ENCODE data around the gene SGIP1. TPM values are rescaled to one million over a fixed set of nuclear protein-coding genes. Genes with fewer than 3 reads are reported as not detected.
A peak's percentile ranks its signal among the peaks of the same experiment; 100 is the strongest.

SGIP1 gene
- polyA plus RNA-seq, 1 of the 3 experiments (the other 2 are of a cell fraction): 15.5 TPM

GRCh38 chr1:66745451-66745850 is 211.5 kb downstream of the SGIP1 start:
- Histone ChIP-seq H3K9me2 (no peaks in the 10 kb centered on the region), H3K9me3 (no peaks in the 10 kb centered on the region), H3K79me2 (ENCODE audit: insufficient read depth) (no peaks in the 10 kb centered on the region), H3K4me2 (no peak overlapping the region), H3K9ac (no peak overlapping the region), H2AFZ (ENCODE audit: low read depth) (no peak overlapping the region), H3K4me1 (ENCODE audit: control insufficient read depth in 1 of 2, insufficient read depth in 2 of 2, low read depth in 1 of 2, low read length in 1 of 2) (no peaks in the 10 kb centered on the region; a peak in 2 of 4 replicates), H3K36me3 (replicated peaks in 1 of 2; ENCODE audit: control insufficient read depth in 1 of 2, insufficient read depth in 2 of 2, low read length in 1 of 2) (peaks cover 4 to 40% of the 10 kb centered on the region in 2 experiments), H4K20me1 (ENCODE audit: insufficient read depth) (no peaks in the 10 kb centered on the region), H3K27me3 (ENCODE audit: insufficient read depth) (no peaks in the 10 kb centered on the region), H3K4me3 (ENCODE audit: low read depth in 2 of 2, low read length in 1 of 2) (no peak overlapping the region), H3K27ac (ENCODE audit: low read depth in 2 of 2, low read length in 1 of 2) (no peak overlapping the region), H3F3A (replicated peaks; ENCODE audit: insufficient read depth) (no peaks in the 10 kb centered on the region)
- POLR2A ChIA-PET: no interaction called here
- WGBS (ENCODE audit: low lambda C conversion rate): 78% methylated on average over 2 of the region's 2 CpGs
- DNase-seq: no peak
- CTCF ChIA-PET: interaction anchor here (0.6 to 1.4 kb wide), 2 partner anchors 13 to 20 kb away, joined by 4 read pairs; no protein-coding TSS in a partner anchor
- TF ChIP-seq ELF1 (IDR thresholded peaks at IDR 0.05) (no peak), SIN3A (IDR thresholded peaks at IDR 0.05; ENCODE audit: borderline replicate concordance, low read depth, low read length) (no peak), FOXM1 (IDR thresholded peaks at IDR 0.05; ENCODE audit: low read depth) (no peak), ZBTB33 (IDR thresholded peaks at IDR 0.05; ENCODE audit: borderline replicate concordance, low read depth) (no peak)

- Histone ChIP-seq H3F3A (replicated peaks; ENCODE audit: insufficient read depth) (no peaks in the 10 kb centered on the region), H4K20me1 (ENCODE audit: insufficient read depth) (no peaks in the 10 kb centered on the region), H3K4me2 (no peak overlapping the region), H3K9me2 (no peaks in the 10 kb centered on the region), H3K9me3 (no peaks in the 10 kb centered on the region), H3K4me3 (ENCODE audit: low read depth in 2 of 2, low read length in 1 of 2) (no peak overlapping the region), H3K79me2 (ENCODE audit: insufficient read depth) (no peaks in the 10 kb centered on the region), H3K36me3 (replicated peaks in 1 of 2; ENCODE audit: control insufficient read depth in 1 of 2, insufficient read depth in 2 of 2, low read length in 1 of 2) (peaks cover 4 to 26% of the 10 kb centered on the region in 2 experiments), H3K27me3 (ENCODE audit: insufficient read depth) (no peaks in the 10 kb centered on the region), H2AFZ (ENCODE audit: low read depth) (0 out of 2 replicates have a peak overlapping the region, but pooled peaks have one; percentile 11), H3K9ac (no peak overlapping the region), H3K27ac (ENCODE audit: low read depth in 2 of 2, low read length in 1 of 2) (no peak overlapping the region), H3K4me1 (ENCODE audit: control insufficient read depth in 1 of 2, insufficient read depth in 2 of 2, low read depth in 1 of 2, low read length in 1 of 2) (no peaks in the 10 kb centered on the region; a peak in 2 of 4 replicates)
- TF ChIP-seq MEF2A (IDR thresholded peaks at IDR 0.05; ENCODE audit: borderline replicate concordance, low read depth): no peak
- TF ChIP-seq REST (IDR thresholded peaks at IDR 0.05; ENCODE audit: low read depth, low read length): no peak
- TF ChIP-seq USF2 (IDR thresholded peaks at IDR 0.05; ENCODE audit: borderline replicate concordance, low read depth, low read length): no peak
- no peak for TF ChIP-seq NRF1 (IDR thresholded peaks at IDR 0.05; ENCODE audit: low read depth, low read length)
- ChIA-PET POLR2A (no interaction called here), CTCF (interaction anchor here (0.7 to 1.4 kb wide), 3 partner anchors 21 to 1863 kb away, joined by 3 read pairs; no protein-coding TSS in a partner anchor)
- 14% methylated on average over 1 of the region's 1 CpG for WGBS (ENCODE audit: low lambda C conversion rate)
- no peak for DNase-seq
Observed at GRCh38 chr1:66747501-66747900, 213.5 kb downstream of the SGIP1 start.

All from SK-N-SH (cell line).